Stimulated activated CD8-positive, alpha-beta memory T cell treated with anti-CD3 and anti-CD28 coated beads, Interleukin-7, amount 100 ng/mL, for 24 hours (primary cell): ENCODE measurements around the gene ZNF331.
"Not testable (repeated sequence)": the region's sequence is repeated elsewhere in the genome, so short reads cannot be mapped to it uniquely, and the experiment has no call there.

Experiments
- DNase-seq: peaks from one replicate; pipeline ENCODE4 v3.0.0-alpha.2; 2020; ENCODE audit warnings: low read depth

The ZNF331 gene

GRCh38 chr19:53537521-53538377 lies at the start of gene ZNF331:
TSS of gene ZNF331 (plus strand) at chr19:53538145. CDS start at chr19:53569377, 31,232 bp downstream.
- peak; percentile 71 for DNase-seq

GRCh38 chr19:53492153-53492552 lies 45.8 kb upstream of the ZNF331 start:
- DNase-seq: no peak

- not testable (repeated sequence) for DNase-seq
Observed at GRCh38 chr19:53497311-53498023, 40.5 kb upstream of the ZNF331 start.

- not testable (repeated sequence) for DNase-seq
Observed at GRCh38 chr19:53498024-53498395, 39.9 kb upstream of the ZNF331 start.

- not testable (repeated sequence) for DNase-seq
Observed at GRCh38 chr19:53503151-53503550, 34.8 kb upstream of the ZNF331 start.

GRCh38 chr19:53503671-53504364 lies 34.1 kb upstream of the ZNF331 start:
- not testable (repeated sequence) for DNase-seq

- DNase-seq: not testable (repeated sequence)
Observed at GRCh38 chr19:53504365-53504703, 33.6 kb upstream of the ZNF331 start.

GRCh38 chr19:53504885-53505284 lies 33.1 kb upstream of the ZNF331 start:
- DNase-seq: no peak

GRCh38 chr19:53506728-53507127 lies 31.2 kb upstream of the ZNF331 start:
- DNase-seq: no peak

- no peak for DNase-seq
Observed at GRCh38 chr19:53507523-53508442, 30.2 kb upstream of the ZNF331 start.

GRCh38 chr19:53509443-53509842 lies 28.5 kb upstream of the ZNF331 start:
- no peak for DNase-seq

- no peak for DNase-seq
Observed at GRCh38 chr19:53509845-53510244, 28.1 kb upstream of the ZNF331 start.

- DNase-seq: no peak
Observed at GRCh38 chr19:53511357-53511756, 26.6 kb upstream of the ZNF331 start.

GRCh38 chr19:53511933-53512374 lies 26.0 kb upstream of the ZNF331 start:
- DNase-seq: no peak

- DNase-seq: not testable (repeated sequence)
Observed at GRCh38 chr19:53515047-53515446, 22.9 kb upstream of the ZNF331 start.

- no peak for DNase-seq
Observed at GRCh38 chr19:53517114-53517741, 20.7 kb upstream of the ZNF331 start.

- DNase-seq: no peak
Observed at GRCh38 chr19:53518121-53518520, 19.8 kb upstream of the ZNF331 start.

- DNase-seq: no peak
Observed at GRCh38 chr19:53518716-53519115, 19.2 kb upstream of the ZNF331 start.

GRCh38 chr19:53519446-53519845 lies 18.5 kb upstream of the ZNF331 start:
- no peak for DNase-seq

GRCh38 chr19:53520163-53520546 lies 17.8 kb upstream of the ZNF331 start:
- DNase-seq: no peak
